ENCODE measurements around the gene GDPGP1.

DNA sequence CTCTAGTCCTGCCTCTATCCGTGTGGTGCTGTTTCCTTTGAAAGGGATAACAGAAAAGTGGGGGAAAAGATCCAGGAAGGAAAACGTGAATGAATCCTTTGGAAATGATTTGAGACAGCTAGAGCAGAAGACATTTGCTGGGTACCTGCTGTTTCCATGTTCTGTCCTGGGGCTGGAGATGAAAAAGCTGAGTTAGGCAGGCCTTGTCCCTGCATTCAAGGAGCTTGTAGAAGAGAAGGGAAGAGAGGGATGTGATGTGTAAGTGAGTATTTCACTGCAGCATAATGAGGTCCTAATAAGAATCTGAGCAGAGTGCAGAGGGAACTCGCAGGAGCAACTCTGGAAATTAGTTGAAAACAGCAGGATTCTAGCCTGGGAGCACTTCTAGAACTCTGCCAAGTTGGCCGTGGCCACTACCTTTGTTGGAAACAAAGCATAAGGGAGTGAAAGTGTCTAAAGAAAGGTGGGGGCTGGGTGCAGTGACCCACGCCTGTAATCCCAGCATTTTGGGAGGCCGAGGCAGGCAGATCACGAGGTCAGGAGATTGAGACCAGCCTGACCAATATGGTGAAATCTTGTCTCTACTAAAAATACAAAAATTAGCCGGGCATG, 46.6 kb upstream of the GDPGP1 start:
- TF ChIP-seq, protein P1, sequence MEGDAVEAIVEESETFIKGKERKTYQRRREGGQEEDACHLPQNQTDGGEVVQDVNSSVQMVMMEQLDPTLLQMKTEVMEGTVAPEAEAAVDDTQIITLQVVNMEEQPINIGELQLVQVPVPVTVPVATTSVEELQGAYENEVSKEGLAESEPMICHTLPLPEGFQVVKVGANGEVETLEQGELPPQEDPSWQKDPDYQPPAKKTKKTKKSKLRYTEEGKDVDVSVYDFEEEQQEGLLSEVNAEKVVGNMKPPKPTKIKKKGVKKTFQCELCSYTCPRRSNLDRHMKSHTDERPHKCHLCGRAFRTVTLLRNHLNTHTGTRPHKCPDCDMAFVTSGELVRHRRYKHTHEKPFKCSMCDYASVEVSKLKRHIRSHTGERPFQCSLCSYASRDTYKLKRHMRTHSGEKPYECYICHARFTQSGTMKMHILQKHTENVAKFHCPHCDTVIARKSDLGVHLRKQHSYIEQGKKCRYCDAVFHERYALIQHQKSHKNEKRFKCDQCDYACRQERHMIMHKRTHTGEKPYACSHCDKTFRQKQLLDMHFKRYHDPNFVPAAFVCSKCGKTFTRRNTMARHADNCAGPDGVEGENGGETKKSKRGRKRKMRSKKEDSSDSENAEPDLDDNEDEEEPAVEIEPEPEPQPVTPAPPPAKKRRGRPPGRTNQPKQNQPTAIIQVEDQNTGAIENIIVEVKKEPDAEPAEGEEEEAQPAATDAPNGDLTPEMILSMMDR (conservative IDR thresholded peaks at IDR 0.05; ENCODE audit: low read depth, low read length) = no peak
- TF ChIP-seq MAZ (IDR thresholded peaks at IDR 0.05; ENCODE audit: borderline replicate concordance, low read depth, low read length) (no peak), POLR2A (IDR thresholded peaks at IDR 0.05; ENCODE audit: low read depth, low read length) (no peak), CHD1 (IDR thresholded peaks at IDR 0.05; ENCODE audit: low read depth, low read length) (no peak), MAFK (IDR thresholded peaks at IDR 0.05; ENCODE audit: low read depth, low read length) (no peak), BHLHE40 (IDR thresholded peaks at IDR 0.05; ENCODE audit: low read depth, low read length) (no peak), CEBPB (IDR thresholded peaks at IDR 0.05; ENCODE audit: low read depth, low read length) (no peak), RAD21 (IDR thresholded peaks at IDR 0.05; ENCODE audit: low read length) (no peak), MXI1 (IDR thresholded peaks at IDR 0.05; ENCODE audit: borderline replicate concordance, low read depth, low read length) (no peak), FOS (IDR thresholded peaks at IDR 0.05; ENCODE audit: low read depth, low read length) (no peak), SMC3 (IDR thresholded peaks at IDR 0.05; ENCODE audit: low read depth, low read length) (no peak)
- TF ChIP-seq, protein P2, sequence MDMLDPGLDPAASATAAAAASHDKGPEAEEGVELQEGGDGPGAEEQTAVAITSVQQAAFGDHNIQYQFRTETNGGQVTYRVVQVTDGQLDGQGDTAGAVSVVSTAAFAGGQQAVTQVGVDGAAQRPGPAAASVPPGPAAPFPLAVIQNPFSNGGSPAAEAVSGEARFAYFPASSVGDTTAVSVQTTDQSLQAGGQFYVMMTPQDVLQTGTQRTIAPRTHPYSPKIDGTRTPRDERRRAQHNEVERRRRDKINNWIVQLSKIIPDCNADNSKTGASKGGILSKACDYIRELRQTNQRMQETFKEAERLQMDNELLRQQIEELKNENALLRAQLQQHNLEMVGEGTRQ (IDR thresholded peaks at IDR 0.05; ENCODE audit: low read depth, low read length) = no peak
